Measurements from ENCODE around the gene B3GNT9.

DNA sequence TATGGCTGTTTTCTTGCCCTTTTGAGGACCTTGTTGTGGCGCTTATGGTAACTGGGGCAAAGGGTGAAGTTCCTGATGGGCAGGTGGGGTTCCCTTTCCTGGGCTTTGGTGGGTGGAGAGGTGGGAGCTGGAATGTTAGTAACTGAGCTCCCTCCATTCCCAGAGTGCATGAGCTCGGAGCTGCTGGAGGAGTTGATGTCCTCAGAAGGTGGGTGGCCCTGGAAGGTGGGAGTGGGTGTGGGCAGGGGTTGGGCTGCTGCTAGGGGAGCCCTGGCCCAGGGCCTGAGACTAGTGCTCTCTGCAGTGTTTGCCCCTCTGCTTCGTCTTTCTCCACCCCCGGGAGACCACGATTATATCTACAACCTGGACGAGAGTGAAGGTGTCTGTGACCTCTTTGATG is 46.9 kb upstream of the B3GNT9 start:
- TF ChIP-seq EZH2 (IDR thresholded peaks at IDR 0.05; ENCODE audit: borderline replicate concordance, insufficient read depth, low read length, poor library complexity, severe bottlenecking) (no peak), RAD21 (conservative IDR thresholded peaks at IDR 0.05) (no peak), MXI1 (conservative IDR thresholded peaks at IDR 0.05; ENCODE audit: poor library complexity, severe bottlenecking) (no peak), EP300 (conservative IDR thresholded peaks at IDR 0.05; ENCODE audit: poor library complexity, severe bottlenecking) (no peak), POLR2AphosphoS5 (IDR thresholded peaks at IDR 0.05) (no peak)
- TF ChIP-seq, protein P1, sequence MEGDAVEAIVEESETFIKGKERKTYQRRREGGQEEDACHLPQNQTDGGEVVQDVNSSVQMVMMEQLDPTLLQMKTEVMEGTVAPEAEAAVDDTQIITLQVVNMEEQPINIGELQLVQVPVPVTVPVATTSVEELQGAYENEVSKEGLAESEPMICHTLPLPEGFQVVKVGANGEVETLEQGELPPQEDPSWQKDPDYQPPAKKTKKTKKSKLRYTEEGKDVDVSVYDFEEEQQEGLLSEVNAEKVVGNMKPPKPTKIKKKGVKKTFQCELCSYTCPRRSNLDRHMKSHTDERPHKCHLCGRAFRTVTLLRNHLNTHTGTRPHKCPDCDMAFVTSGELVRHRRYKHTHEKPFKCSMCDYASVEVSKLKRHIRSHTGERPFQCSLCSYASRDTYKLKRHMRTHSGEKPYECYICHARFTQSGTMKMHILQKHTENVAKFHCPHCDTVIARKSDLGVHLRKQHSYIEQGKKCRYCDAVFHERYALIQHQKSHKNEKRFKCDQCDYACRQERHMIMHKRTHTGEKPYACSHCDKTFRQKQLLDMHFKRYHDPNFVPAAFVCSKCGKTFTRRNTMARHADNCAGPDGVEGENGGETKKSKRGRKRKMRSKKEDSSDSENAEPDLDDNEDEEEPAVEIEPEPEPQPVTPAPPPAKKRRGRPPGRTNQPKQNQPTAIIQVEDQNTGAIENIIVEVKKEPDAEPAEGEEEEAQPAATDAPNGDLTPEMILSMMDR (IDR thresholded peaks at IDR 0.05; ENCODE audit: poor library complexity, severe bottlenecking): no peak

Measured in neural cell (in vitro differentiated cells).